ENCODE results near the gene PTPRM.

PTPRM gene

DNA sequence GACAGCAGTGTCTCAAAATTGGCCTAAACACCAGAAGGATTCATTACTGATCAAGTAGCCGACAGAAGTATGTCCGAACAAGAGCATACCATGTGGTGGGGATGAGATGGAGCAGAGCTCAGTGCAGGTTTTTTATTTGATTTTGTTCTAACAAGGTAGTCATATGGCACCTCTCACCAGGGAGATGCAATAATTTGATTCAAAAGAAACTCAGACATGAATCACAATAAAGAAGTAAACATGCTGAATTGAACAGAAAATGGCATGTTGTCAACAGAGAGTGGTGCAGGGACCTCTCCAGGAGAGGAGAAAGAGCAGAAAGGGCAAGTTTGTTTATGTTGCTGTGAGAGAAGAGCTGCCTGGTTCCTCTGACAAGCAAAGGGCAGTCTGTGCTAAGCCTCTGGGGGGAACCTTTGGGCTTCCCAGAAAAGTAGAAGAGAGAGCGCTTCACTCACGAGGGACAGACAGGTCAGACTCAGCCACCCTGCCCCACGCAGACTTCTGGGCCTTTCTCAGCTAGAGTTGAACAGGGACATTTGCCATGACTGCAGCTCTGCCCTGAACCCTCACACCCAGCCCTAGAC is 690.8 kb downstream of the PTPRM start:
- DNase-seq: no peak

DNA sequence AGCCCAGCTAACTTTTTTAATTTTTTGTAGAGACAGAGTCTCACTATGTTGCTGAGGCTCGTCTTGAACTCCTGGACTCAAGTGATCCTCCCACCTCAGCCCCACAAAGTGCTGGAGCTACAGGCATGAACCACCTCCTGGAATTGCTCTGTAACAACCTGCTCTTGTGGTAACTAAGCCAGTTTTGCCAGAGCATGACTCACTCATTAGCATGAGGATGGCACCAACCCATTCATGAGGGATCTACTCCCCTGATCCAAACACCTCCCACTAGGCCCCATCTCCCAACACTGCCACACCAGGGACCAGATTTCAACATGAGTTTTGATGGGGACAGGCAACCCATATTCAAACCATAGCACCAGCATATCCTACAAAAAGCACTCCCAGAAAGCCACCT is 693.2 kb downstream of the PTPRM start:
- no peak for DNase-seq

DNA sequence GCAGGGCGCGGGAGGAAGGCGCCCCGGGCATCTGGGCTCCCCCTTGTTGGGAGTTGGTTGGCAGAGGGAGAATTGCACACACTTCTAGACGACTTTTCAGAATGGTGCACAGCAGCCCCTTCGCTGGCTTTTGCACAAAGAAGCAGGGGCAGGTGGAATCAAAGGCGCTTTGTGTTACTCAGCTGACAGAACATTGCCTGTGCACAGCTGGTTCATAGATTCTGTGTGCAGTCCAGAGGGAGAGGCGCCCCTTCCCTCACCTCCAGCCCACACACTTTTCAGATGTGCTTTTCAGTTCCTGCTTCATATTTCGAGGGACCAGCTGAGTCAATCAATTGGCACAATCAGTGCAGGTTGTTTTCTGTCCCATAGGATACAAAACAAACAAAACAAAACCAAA is 693.7 kb downstream of the PTPRM start:
- no peak for DNase-seq

DNA sequence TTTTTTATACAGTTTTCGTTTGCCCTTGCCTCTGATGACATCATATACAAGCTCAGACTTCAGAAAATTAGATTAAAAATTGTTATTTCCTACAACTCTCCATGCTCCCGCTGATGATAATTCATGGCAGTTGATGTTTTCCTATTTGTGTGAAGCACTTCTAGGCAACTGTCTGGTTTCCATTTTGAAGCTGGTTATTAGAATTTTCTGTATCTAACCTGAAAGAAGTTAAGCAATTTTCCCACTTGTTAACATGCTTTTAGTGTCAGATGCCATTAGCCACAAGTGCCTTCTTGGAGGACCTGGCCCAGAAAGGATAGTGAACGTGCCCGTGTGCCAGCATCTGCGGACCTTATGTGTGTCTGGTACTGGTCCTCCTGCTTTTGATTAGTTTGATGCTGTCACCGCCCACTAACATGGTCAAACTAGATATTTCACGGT is 694.6 kb downstream of the PTPRM start:
- no peak for DNase-seq

DNA sequence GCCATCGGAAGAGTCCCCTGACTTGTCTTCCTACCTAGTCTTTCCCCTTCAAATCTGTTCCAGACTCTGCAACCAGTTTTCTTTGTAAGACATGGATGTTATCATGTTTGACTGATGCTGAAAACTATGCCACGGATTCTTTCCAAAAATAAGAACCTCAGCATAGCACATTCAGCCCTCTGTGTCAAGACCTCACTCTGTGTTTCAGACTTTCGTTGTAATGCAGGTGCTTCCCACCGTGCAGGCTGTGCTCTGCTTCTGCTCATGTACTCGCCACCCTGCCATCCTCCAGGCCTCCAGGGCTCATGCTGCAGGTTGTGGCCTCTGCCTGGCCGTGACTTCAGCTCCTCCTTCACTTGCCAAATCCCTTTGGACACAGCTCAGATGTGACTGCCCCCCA is 695.1 kb downstream of the PTPRM start:
- no peak for DNase-seq

DNA sequence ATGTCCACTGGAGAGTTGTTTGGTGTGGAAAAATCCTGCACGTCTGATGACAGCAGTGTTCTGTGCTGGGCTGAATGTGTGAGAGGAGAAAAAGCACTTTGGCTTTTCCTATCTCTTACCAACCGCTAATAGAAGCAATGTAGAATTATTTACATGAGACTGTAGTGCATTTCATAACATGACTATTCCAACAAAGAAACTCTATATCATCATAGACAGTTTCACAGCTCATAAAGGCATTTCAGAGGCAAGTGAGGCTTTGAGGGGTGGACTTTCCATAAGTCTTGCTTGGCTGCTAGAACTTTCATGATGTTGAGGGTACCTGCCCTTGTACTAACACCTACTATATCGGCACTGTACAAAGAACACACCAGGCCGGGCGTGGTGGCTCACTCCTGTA is 697.0 kb downstream of the PTPRM start:
- DNase-seq: no peak

DNA sequence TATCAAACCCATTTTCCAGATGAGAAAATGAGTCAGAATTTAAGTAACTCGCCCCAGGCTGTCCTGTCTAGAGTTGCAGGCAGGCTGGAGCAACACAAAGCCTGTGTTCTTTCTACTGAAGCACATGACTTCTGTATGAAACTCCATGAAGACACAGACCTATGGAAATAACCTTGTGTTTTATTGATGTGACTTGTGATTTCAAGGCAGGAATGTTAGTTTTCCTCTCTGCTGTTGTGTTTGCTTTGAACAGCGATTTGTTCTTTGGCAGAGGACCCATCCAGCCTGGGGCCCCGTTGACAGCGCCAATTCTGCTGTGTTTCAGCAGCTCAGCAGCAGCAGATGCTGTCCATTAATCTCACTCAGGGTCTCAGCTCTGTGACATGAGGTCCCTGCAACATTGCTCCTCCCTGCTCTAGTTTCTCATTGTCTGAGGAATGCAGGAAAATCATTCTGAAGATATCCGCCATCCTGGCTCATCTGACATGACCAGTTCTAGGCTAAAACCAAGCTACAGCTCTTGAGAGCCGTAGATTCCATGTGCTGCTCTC is 697.8 kb downstream of the PTPRM start:
- DNase-seq: no peak

DNA sequence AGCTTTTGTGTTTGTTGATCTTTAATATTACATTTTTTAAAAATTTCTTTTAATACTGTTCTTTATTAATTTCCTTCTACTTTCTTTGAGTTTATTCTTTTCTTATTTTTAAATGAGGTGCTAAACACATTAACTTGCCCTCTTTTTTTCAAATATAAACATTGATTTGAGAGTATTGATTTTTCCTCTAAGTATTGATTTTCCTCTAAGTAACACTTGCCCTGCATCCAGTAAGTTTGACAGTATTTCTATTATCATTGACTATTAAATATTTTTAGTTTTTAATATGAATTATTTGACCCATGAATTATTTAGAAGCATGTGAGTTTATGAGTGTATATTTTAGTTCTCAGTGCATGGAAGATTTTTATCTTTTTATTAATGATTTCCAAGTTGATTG is 705.1 kb downstream of the PTPRM start:
- DNase-seq: no peak

DNA sequence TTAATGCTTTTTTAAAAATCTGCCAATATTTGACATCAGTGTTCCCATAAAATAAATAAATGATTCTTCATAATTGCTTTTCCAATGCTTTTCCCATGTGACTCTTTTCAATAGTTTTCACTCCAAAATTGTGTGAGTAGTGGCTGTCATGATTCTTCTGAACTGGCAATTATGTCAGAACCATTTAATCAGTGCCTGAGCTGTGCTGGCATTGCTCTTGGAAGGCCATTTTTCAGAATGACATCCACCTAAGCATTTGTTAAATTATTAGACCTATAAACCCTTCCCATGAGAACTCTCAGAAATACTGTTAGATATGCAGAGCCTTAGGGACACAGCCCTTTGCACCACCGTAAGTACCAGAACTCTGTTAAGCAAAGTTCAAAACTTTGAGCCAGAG is 707.3 kb downstream of the PTPRM start:
- DNase-seq: no peak

DNA sequence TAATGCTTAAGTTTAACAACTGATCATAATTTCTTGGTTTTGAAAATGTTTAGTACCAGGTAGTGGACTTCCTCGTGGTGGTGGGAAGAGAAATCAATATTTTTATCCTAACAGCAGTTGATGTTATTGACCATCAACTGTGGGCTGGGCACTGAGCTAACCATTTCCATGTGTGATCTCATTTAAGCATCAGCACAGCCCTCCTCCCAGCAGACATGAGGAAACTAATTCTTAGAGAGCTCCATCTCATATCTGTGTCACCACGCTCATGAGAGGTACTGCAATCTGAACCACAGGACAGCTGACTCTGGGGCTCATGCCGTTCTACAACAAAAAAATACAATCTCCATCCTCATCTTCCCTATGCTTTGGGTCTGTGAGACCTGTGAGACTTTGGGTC is 709.3 kb downstream of the PTPRM start:
- DNase-seq: no peak

DNA sequence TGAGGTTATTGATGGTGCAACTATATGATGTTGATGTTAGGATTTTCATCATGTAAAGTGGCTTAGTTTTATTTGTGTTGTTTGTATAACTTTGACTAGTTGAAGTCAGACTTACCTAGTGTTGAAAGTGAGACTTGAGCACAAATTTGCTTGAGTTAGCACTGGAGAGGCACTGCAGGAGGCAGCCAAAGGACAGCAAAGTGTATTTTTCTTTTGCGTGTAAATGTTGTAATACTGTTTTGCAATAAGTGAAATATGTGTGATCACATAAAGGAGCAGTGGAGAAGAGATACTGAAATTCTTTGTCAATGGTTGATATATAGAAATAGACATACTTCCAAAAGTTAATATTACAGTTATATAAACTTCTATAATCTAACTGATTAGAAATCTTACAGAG is 710.2 kb downstream of the PTPRM start:
- no peak for DNase-seq

DNA sequence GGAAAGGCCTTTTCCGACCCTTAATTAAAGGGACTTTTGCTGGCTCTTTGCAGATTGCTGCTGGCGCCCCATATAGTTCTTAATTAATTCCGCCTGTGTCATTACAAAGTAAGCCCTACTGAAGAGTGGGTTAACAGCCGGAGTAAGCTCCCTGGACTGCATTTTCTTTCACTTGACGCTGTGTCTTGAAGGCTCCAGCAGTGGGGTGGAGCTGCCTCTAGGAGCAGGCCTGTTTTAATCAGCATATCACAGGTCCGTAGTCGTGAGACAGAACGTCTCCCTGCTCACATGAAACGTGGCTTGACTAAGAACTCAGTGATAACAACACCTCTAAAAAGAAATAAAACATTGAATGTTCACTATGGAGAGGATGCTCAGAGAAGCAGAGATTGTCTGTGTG is 712.2 kb downstream of the PTPRM start:
- no peak for DNase-seq

DNA sequence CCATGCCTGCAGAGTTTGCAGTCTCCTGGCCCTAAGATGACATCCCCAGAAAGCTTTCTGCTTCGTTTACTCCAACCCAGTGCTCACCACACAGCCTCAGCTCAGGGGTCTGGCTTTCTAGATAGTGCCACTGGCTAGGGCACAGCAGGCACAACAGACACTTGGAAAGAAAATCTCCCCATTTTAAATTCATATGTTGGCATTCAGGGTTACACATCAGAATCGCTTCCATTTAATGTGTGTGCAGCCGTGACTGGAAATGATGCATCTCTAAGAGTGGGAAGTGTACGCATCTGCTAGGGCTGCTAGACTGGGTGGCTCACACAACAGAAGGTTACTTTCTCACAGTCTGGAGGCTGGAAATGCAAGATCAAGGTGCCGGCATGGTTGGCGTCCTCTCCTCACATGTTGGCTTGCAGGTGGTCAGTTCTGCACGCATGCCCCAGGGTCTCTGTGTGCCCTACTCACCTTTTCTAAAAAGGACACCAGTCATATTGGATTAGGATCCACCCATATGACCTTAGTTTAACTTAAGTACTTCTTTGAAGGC is 712.7 kb downstream of the PTPRM start:
- DNase-seq: no peak

DNA sequence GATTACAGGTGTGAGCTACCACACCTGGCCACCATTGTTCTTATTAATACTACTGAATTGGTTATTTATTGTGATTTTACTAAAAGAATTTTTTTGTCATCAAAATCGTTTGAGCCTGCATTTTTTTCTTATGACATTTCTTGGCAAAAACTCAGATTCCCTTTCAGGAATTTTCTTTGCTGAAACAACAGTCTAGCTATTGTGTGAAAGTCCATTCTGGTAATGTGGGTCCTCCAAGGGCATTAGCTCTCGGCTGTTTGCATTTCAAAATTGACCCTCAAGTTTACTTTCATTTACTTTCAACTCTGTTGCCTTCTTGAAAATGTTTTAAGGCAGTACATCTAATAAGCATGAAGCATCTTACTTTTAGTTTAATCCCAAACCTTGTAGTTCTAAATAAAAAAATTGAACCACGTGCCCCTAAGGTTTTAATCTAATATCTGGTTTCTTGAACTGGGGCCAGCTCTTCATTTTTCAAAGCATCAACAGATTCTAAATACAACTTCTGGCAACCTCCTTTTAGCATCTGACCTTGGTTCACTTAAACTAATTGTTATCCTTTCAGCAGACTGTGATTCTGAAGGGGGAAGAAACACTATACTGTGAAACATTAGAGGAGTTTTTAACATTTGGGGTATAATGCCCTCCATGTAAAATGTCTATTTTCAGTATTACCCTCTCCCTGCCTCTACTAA is 716.9 kb downstream of the PTPRM start:
- DNase-seq: no peak

DNA sequence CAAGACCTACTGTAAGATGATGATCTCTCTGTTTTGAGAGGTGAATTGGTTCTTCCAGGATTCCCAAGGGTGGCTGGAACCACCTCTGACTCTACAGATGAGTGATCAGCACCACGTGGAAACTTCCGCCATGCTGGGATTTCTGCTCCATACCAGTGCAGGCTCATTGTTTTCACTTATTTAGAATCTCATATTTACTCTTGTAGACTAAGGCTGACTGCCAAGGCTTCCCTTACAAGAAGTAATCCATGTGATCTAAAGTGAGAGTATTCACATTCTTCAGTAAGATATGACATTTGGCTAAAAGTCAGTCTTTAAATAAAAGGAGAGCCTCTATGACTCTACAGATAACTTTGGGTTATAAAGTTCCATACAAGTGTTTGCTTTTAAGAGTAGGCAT is 719.2 kb downstream of the PTPRM start:
- DNase-seq: no peak

DNA sequence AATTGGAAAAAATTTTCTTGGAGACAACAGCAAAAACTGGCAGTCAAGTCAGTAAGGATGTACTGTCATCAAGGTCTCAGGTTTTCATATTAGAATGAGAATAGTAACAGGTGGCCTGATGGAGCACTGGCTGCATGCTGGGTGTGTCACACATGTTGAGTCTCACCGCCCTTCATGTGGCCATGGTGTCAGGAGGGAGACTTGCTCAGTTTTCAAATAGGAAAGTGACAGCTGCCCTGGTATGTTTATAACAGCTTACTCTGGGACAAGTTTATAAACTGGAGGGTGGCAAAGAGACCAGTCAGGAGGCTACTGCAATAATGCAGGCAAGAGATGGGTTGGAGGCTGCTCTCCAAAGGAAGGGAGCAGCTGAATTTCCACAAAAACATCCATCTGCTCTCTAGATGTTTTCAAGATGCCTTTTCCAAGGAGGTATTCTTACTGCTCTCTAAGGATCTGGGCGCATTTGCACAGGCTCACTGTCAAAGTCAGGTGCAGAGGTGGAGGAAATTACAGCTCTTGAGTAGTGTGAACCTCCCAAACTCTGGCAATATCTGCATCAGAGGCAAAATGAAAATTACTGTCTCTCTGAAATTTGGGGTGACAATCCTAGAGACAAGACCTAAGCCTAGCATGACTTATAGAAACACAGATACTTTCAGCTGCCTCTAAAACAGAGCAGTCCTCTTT is 720.2 kb downstream of the PTPRM start:
- DNase-seq: no peak

DNA sequence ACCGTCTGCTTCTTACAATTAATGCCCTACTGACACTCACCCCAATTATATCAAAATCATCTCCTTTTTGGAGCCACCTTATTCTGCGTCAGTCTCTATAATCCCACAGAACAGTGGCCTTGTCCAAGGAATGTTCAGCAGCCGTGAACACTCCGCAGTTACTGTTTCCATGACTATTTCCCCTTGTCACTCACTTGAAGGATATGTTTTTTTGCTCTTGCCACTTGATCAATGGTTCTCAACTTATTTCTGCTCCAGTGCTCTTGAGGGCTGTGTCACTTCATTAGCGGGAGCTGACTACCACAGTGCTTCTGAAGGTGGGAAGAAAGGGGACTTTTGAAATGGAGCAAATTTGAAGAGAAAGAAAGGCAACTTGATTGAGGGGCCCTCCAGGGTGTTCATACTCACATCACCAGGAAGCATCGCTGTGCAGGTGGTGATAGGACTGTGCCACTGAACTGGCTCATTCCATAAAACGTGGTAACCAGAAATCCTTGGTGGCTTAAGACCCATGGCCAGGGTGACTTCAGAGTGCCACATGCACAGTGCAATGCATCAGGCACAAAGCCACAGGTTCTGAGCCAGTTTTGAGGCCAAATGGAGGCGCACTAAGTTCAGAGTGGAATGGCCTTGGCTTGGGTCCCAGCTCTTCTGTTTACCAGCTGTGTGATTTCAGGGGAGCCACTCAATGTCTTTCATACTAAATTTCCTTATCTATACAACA is 721.5 kb downstream of the PTPRM start:
- DNase-seq: no peak

DNA sequence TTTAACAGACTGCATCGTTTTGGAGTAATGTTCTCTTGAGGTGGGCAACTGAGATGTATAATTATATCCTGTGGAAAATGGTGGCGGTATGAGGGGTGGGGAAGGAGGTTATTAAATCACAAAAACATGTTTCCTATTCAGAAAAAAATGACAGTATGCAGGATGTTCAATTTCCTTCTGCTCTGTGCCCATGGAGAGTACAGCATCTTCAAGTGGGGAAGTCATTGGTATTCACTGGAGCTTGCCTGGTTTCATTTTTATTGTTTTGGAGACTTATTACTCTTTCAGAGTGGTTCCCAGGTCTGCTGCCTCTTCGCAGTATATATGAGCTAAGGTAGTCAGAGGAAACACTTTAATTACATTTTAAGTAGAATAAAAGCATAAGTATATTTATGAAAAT is 723.3 kb downstream of the PTPRM start:
- DNase-seq: no peak

DNA sequence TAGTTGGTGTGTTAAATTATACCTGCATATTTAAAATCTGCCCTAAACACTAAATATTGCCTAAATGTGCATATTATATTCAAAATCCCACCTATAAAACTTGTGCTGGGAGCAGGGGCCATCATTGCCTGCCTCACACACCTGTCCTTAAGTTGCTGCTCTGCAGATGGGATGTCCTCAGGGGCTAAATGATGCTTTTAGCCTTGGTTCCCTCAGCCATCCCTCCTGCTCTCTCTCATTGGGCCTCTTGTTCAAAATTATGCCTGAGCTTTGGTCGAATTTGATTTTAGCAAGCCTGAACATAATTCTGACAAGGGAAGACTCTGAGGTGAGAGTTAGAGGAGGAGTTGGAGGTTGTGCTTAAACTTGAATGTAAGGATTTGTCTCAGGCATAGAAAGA is 723.8 kb downstream of the PTPRM start:
- no peak for DNase-seq

DNA sequence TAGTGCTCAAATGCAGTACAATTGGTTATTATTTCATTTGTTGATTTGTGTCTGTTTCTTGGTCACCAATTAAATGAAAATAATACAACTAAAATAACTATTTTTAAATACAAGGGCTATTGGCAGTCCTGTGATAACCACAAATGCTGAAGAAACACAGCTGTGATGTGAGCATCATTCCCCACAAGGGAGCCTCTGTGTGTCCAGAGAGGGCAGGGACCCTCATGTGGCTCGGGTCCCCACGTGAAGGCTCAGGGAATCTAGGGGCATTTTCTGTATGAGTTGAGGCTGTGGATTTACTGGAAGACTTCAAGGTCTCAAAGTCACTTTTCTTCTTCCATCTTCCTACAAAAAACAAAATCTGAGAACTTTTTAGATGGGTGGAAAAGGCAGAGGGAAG is 726.1 kb downstream of the PTPRM start:
- DNase-seq: no peak

DNA sequence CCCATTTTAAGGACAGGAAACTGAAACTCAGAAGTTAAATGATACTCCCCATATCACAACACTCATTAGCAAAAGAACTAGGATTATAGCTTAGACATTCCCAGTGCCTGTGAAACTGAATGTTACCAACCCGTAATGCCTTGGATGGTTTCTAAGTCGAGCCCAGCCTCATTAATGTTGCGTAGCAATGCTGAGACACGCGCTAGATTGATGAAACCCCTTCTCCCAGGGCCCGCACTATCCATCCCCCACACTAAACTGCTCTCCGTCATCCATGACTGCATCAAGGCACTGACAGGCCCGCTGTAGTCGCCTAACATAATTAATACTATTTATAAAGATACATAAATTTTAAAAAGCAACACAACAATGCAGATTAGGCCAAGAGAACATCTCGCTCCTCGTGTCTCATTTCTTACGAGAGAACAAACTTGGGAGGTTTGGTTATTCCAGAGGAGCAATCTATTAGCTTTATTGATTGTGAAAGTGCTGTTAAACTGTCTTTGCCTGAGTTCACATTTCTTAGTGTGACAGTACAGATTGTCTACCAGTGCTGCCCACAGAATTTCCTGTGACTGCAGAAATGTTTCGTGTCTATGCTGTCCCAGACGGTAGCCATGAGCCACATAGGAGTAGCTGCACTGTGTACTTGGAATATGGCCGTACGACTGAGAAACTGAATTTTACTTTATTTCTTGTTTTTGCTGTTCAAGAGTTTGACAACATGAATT is 729.9 kb downstream of the PTPRM start:
- DNase-seq: no peak

DNA sequence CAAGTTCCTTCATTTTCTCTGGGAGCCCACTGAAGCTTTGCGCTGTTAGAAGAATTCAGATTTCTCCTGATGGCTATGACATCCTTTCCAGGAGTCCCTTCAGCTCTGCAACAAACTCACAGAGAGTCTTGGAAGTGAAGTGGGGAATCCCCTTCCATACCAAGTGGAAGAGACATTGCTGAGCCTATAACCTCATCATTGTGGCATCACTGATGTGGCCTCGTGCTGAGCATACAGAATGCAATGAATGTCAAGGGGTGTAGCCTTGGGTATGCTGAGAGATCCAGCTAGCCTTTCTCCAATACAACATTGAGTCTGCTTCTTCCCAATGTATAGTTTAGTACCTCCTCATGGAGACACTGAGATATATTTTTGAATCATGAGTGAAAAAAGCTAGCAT is 731.1 kb downstream of the PTPRM start:
- no peak for DNase-seq

All from CD4-positive, alpha-beta T cell treated with Interleukin-10 for 1 hour (primary cell).